ENCODE results near the gene DMXL1. TPM values are rescaled to one million over a fixed set of nuclear protein-coding genes. Genes with fewer than 3 reads are reported as not detected.

Gene DMXL1
- total and polyA plus RNA-seq, 7 donors, result 6.7 to 106 (median 50.8) TPM

DNA sequence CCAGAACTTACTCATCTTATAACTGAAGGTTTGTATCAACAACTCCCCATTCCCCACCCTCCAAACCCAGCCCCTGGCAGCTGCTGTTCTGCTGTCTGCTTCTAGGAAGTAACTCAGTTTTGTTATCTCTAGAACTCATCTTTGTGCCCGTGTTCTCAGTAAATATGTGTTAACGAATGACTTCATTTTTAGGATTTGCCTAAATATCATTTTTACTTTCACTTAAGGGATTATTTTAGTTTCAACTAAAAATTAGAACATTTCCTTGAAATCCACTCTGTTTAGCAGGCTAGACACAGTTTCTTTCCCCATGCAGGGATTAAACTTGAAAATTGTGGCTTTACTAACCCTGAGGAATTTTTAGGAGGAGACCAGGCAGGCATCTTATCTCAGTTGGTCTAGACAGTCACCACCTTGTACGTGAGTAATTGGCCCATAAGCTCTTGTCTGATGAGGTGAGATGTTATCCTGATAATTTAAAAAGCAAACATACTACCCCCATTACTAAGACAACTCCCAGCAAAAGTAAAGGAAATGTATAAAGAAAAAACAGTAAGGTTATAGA lies 216.7 kb downstream of the DMXL1 start:
- H3K27me3 ChIP-seq, result no peaks in the 10 kb centered on the region
- no peaks in the 10 kb centered on the region for H3K36me3 ChIP-seq
- intact Hi-C loops (cut with DNase I), result no loop called here
- DNase-seq, result no peak
- TF ChIP-seq POLR2AphosphoS5 (IDR thresholded peaks at IDR 0.05) (no peak), EP300 (IDR thresholded peaks at IDR 0.05) (no peak), POLR2A (IDR thresholded peaks at IDR 0.05) (no peak)
- TF ChIP-seq, protein P1, sequence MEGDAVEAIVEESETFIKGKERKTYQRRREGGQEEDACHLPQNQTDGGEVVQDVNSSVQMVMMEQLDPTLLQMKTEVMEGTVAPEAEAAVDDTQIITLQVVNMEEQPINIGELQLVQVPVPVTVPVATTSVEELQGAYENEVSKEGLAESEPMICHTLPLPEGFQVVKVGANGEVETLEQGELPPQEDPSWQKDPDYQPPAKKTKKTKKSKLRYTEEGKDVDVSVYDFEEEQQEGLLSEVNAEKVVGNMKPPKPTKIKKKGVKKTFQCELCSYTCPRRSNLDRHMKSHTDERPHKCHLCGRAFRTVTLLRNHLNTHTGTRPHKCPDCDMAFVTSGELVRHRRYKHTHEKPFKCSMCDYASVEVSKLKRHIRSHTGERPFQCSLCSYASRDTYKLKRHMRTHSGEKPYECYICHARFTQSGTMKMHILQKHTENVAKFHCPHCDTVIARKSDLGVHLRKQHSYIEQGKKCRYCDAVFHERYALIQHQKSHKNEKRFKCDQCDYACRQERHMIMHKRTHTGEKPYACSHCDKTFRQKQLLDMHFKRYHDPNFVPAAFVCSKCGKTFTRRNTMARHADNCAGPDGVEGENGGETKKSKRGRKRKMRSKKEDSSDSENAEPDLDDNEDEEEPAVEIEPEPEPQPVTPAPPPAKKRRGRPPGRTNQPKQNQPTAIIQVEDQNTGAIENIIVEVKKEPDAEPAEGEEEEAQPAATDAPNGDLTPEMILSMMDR (IDR thresholded peaks at IDR 0.05), result no peak
- peaks cover 0 to 5% (median 4%) of the 10 kb centered on the region in 4 donors for H3K4me1 ChIP-seq
- no peaks in the 10 kb centered on the region for H3K9me3 ChIP-seq
- no peak overlapping the region for H3K4me3 ChIP-seq
- 20 to 23% methylated on average over 3 of the region's 3 CpGs for WGBS, 2 donors
- H3K27ac ChIP-seq, result no peak overlapping the region

DNA sequence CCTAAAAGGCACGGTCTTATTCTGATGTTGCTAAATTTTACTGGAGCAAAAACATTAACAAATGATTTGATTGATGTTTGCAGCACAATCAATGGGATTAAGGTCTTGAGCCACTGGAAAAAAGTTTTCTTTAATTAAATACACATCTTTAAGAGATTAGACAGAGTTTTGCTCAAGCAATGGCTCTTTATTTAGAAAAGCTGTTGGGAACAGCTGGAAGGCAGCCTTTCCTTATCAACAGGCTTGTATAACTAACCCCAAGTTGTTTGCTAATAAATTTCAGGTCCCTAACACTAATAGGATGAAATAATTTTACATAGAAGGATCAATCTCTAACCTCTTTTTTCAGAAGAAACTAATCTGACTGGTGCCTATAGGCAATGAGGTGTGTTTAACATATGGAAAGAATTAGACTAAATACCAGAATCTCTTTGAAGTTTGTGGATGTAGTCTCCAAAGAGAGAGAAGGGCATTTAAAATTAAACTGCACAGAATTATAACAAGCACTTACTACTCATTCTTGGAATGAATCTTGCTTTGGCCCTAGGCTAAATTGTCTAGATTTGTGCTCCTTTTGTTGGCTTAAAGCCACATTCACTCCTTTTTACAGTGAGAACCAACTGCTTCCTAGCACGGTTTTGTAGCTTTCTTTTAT lies 217.6 kb downstream of the DMXL1 start:
- H3K27me3 ChIP-seq, result no peaks in the 10 kb centered on the region
- TF ChIP-seq, protein P1 (IDR thresholded peaks at IDR 0.05), result no peak
- TF ChIP-seq POLR2A (IDR thresholded peaks at IDR 0.05), result no peak
- peaks cover 0 to 5% (median 4%) of the 10 kb centered on the region in 4 donors for H3K4me1 ChIP-seq
- no peaks in the 10 kb centered on the region for H3K9me3 ChIP-seq
- intact Hi-C loops (cut with DNase I), result no loop called here
- H3K27ac ChIP-seq, result no peak overlapping the region
- H3K36me3 ChIP-seq, result no peaks in the 10 kb centered on the region
- WGBS, 2 donors, result 52 to 60% methylated on average over 2 of the region's 2 CpGs
- H3K4me3 ChIP-seq, result no peak overlapping the region
- DNase-seq, result no peak

DNA sequence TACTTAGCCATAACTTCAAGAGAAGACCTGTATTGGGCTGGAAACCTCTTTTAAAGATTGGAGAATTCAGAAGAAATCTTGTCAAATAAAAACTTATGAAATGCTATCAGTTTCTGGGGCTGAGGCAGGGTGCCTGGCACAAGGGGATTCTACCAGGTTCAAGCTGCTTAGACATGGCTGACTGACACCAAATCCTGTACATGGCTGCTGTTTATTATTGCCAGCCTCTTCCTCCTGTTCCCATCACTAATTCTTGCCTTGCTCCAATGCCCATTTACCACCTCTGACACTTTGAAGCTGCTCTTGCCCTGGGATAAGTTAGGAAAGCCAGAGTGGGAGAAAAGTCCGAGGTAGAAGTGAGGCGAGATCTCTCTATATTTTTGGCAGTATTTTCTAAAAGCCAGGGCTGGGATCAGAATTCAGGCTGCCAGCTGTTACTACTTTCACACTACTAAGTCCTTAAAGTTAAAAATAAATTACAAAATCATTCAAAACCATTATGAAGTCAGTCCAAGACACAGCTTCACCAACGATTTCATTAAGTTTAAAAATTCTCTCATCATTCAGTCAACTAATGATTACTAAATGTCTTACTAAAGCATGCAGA lies 218.7 kb downstream of the DMXL1 start:
- Histone ChIP-seq H3K27ac (no peak overlapping the region), H3K4me1 (peaks cover 0 to 5% (median 4%) of the 10 kb centered on the region in 4 donors), H3K9me3 (no peaks in the 10 kb centered on the region), H3K36me3 (no peaks in the 10 kb centered on the region), H3K4me3 (no peak overlapping the region), H3K27me3 (no peaks in the 10 kb centered on the region)
- no peak for DNase-seq
- TF ChIP-seq EP300 (IDR thresholded peaks at IDR 0.05) (no peak), POLR2A (IDR thresholded peaks at IDR 0.05) (no peak), POLR2AphosphoS5 (IDR thresholded peaks at IDR 0.05) (no peak)
- TF ChIP-seq, protein P1 (IDR thresholded peaks at IDR 0.05), result no peak
- 79 to 85% methylated on average over 3 of the region's 3 CpGs for WGBS, 2 donors
- intact Hi-C loops (cut with DNase I), result no loop called here

DNA sequence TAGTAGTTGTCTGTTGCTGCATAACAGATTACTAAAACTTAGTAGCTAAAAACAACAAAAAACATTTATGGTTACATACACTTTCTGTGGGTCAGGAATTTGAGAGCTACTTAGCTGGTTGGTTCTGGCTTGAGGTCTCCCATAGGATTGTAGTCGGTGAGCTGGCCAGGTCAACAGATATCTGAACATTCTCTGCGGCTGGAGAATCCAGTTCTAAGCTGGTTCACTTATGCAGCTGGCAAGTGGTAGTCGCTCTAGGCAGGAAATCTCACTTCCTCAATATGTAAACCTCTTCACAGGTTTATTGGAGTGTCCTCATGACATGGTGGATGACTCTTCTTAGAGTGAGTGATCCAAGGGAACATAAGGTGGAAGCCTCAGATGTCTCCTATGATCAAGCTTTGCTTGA lies 219.3 kb downstream of the DMXL1 start:
- WGBS, 2 donors, result 38 to 83% methylated on average over 3 of the region's 3 CpGs
- Histone ChIP-seq H3K36me3 (no peaks in the 10 kb centered on the region), H3K4me3 (no peak overlapping the region), H3K9me3 (no peaks in the 10 kb centered on the region), H3K4me1 (peaks cover 0 to 5% (median 4%) of the 10 kb centered on the region in 4 donors), H3K27ac (no peak overlapping the region), H3K27me3 (no peaks in the 10 kb centered on the region)
- no peak for DNase-seq
- TF ChIP-seq POLR2AphosphoS5 (IDR thresholded peaks at IDR 0.05) (no peak), EP300 (IDR thresholded peaks at IDR 0.05) (no peak)
- intact Hi-C loops (cut with DNase I), result no loop called here

DNA sequence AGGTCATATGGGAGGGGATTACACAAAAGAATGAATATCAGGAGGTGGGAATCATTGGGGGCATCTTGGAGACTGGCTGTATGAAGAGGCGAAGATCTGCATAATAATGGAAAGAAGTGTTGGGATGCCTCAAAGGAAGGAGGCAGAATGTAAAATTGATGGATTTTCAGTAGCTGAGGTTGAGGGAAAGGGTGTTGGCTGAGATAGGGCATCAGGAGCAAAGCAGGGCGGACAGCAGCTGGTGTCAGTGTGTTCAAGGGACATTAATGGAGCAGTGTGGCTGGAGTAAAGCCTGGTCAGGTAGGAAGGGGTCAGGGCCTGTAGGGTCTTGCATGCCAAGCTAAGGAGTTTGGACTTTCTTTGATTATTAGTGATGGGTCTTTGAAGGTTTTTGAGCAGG lies 219.7 kb downstream of the DMXL1 start:
- no peak for TF ChIP-seq EP300 (IDR thresholded peaks at IDR 0.05)
- TF ChIP-seq, protein P1 (IDR thresholded peaks at IDR 0.05), result no peak
- no peak for TF ChIP-seq POLR2AphosphoS5 (IDR thresholded peaks at IDR 0.05)
- peaks cover 0 to 5% (median 4%) of the 10 kb centered on the region in 4 donors for H3K4me1 ChIP-seq
- WGBS, 2 donors, result 95 to 97% methylated on average over 2 of the region's 2 CpGs
- H3K27ac ChIP-seq, result no peak overlapping the region
- H3K27me3 ChIP-seq, result no peaks in the 10 kb centered on the region
- intact Hi-C loops (cut with DNase I), result no loop called here
- no peak overlapping the region for H3K4me3 ChIP-seq
- no peaks in the 10 kb centered on the region for H3K36me3 ChIP-seq
- no peaks in the 10 kb centered on the region for H3K9me3 ChIP-seq
- DNase-seq, result no peak
